ENCODE data around the gene TCP10L. TPM values are rescaled to one million over a fixed set of nuclear protein-coding genes. Genes with fewer than 3 reads are reported as not detected.

The TCP10L gene
- total RNA-seq, 1 experiment from 2014 or later: 3.7 TPM

DNA sequence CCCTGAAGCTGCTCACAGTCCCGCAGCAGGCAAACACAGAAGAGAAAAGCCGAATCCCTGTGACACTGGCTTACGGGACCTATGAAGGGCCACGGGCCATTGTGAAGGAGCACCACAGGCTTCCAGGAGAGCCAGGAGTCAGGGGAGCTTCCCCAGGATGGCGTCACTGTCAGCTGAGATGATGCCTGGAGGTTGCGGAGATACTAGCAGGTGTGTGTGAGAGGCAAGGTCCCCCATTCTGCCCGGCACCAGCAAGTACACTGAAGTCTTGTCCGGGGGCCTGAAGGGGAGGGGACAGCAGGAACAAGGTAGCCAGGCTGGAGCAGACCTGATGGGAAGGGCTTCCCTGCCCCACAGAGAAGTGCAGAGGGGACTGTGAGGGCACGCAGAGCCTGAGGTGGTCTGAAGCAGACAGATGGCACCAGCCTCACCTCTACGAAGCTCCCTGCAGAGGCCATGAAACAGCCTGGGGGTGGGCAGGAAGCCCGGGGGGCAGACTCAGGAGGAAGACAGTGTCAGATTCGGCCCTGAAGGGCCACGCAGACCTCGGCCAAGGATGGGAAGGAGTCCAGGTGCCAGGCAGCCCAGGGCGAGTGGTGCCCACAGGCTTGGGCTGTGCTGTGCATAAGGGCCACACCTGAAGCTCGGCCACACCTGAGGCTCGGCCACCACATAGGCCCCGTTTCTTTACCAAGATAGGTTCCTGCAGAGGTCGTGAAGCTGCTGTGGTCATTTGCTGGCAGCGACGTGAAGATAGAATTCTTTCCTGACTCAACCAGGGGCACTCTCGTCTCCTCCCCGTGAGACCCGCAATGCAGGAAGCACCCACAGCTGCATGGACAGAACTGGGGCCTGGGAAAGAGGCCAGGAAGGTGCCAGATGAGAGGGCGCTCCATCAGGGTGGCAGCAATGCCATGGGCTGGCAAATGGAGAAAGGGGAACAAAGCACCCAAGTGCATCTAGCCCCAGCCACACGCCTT, 10.1 kb downstream of the TCP10L start:
- no peak for DNase-seq (ENCODE audit: low spot score)
- intact Hi-C loops (cut with micrococcal nuclease; ENCODE audit: unreplicated experiment): no loop called here

DNA sequence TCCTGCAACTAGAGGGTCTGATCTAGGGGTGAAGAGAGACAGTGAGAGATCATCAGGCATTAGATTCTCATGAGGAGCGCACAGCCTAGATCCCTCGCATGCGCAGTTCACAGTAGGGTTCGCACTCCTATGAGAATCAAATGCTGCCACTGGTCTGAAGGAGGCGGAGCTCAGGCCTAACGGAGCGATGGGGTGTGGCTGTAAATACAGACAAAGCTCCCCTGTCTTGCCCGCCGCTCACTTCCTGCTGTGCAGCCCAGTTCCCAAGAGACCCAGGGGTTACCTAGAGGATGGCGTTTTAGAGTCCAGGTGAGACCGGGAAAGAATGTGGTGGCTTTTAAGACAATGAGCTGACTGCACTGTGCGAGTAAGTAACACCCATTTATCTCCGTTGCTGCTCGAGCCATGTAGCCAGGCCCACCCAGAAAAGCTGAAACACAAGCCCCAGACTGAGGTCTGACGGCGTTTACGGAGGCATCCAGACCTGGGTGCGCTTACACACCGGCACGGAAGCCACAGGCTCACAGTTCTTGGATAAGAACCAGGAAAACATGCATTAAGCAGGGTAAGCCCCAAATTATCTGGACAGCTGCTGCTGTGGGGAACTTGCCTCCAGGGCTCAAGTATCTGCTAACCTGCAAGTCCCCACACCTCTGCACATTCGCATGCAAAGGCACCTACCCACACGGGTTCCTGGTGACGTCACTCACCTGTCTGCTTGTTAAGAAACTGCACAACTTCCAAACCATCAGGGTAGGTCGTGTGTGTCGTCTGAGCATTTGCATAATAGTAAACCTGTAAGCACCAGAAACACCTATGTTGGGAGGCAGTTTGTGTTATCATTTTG, 12.5 kb downstream of the TCP10L start:
- no peaks in the 10 kb centered on the region for H3K36me3 ChIP-seq (ENCODE audit: insufficient read depth, low read length, poor library complexity, severe bottlenecking)
- H3K9me3 ChIP-seq (ENCODE audit: low read depth, low read length, poor library complexity, severe bottlenecking): no peaks in the 10 kb centered on the region
- intact Hi-C loops (cut with micrococcal nuclease; ENCODE audit: unreplicated experiment): no loop called here
- H3K27me3 ChIP-seq (replicated peaks; ENCODE audit: insufficient read depth, low read depth, low read length, poor library complexity): no peaks in the 10 kb centered on the region
- TF ChIP-seq CTCF (conservative IDR thresholded peaks at IDR 0.05; ENCODE audit: low read depth, low read length): no peak
- TF ChIP-seq EZH2 (IDR thresholded peaks at IDR 0.05; ENCODE audit: borderline replicate concordance, low read depth, low read length, poor library complexity, severe bottlenecking): no peak
- no TSS peak for BruUV-seq (replicated peaks)
- DNase-seq (ENCODE audit: low spot score): no peak
- ChIA-PET CTCF (interaction anchor here (1.0 kb wide), 1 partner anchor 170 kb away, joined by 3 read pairs; no protein-coding TSS in a partner anchor), POLR2A (ENCODE audit: low non-redundant PET) (no interaction called here)
- no peak overlapping the region for H3K4me3 ChIP-seq (ENCODE audit: low read depth, low read length, poor library complexity, severe bottlenecking)
- no peaks in the 10 kb centered on the region for H3K4me1 ChIP-seq (ENCODE audit: insufficient read depth, low read length, poor library complexity, severe bottlenecking)
- H3K27ac ChIP-seq (ENCODE audit: low read depth, low read length, poor library complexity, severe bottlenecking): no peak overlapping the region

More for the DNA sequence above, 10.1 kb downstream of the TCP10L start:
- Histone ChIP-seq H3K9me3 (ENCODE audit: low read depth, low read length, poor library complexity, severe bottlenecking) (no peaks in the 10 kb centered on the region), H3K27ac (ENCODE audit: low read depth, low read length, poor library complexity, severe bottlenecking) (no peak overlapping the region), H3K27me3 (replicated peaks; ENCODE audit: insufficient read depth, low read depth, low read length, poor library complexity) (no peaks in the 10 kb centered on the region), H3K4me3 (ENCODE audit: low read depth, low read length, poor library complexity, severe bottlenecking) (no peak overlapping the region), H3K36me3 (ENCODE audit: insufficient read depth, low read length, poor library complexity, severe bottlenecking) (no peaks in the 10 kb centered on the region), H3K4me1 (ENCODE audit: insufficient read depth, low read length, poor library complexity, severe bottlenecking) (no peaks in the 10 kb centered on the region)
- ChIA-PET CTCF (interaction anchor here (0.6 kb wide), 1 partner anchor 21 kb away, joined by 3 read pairs; no protein-coding TSS in a partner anchor), POLR2A (ENCODE audit: low non-redundant PET) (no interaction called here)
- no peak for TF ChIP-seq CTCF (conservative IDR thresholded peaks at IDR 0.05; ENCODE audit: low read depth, low read length)
- TF ChIP-seq EZH2 (IDR thresholded peaks at IDR 0.05; ENCODE audit: borderline replicate concordance, low read depth, low read length, poor library complexity, severe bottlenecking): no peak
- no TSS peak for BruUV-seq (replicated peaks)

DNA sequence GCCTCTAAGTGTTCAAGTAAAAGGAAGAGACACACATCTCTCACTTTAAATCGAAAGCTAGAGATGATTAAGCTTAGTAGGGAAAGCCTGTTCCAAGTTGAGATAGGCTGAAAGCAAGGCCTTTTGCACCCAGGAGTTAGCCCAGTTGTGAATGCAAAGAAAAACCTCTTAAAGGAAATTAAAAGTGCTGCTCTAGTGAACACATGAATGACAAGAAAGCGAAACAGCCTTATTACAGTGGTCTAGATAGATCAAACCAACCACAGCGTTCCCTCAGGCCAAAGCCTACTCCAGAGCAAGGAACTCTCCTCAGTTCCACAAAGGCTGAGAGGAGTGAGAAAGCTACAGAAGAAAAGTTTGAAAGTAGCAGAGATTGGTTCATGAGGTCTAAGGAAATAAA, 14.9 kb downstream of the TCP10L start:
- TF ChIP-seq EZH2 (IDR thresholded peaks at IDR 0.05; ENCODE audit: borderline replicate concordance, low read depth, low read length, poor library complexity, severe bottlenecking): no peak
- no peak for TF ChIP-seq CTCF (conservative IDR thresholded peaks at IDR 0.05; ENCODE audit: low read depth, low read length)
- intact Hi-C loops (cut with micrococcal nuclease; ENCODE audit: unreplicated experiment): no loop called here
- Histone ChIP-seq H3K9me3 (ENCODE audit: low read depth, low read length, poor library complexity, severe bottlenecking) (no peaks in the 10 kb centered on the region), H3K4me3 (ENCODE audit: low read depth, low read length, poor library complexity, severe bottlenecking) (no peak overlapping the region), H3K36me3 (ENCODE audit: insufficient read depth, low read length, poor library complexity, severe bottlenecking) (no peaks in the 10 kb centered on the region), H3K27me3 (replicated peaks; ENCODE audit: insufficient read depth, low read depth, low read length, poor library complexity) (no peaks in the 10 kb centered on the region), H3K27ac (ENCODE audit: low read depth, low read length, poor library complexity, severe bottlenecking) (no peak overlapping the region), H3K4me1 (ENCODE audit: insufficient read depth, low read length, poor library complexity, severe bottlenecking) (no peaks in the 10 kb centered on the region)
- POLR2A ChIA-PET (ENCODE audit: low non-redundant PET): no interaction called here
- no peak for DNase-seq (ENCODE audit: low spot score)
- BruUV-seq (replicated peaks): no TSS peak
- CTCF ChIA-PET: interaction anchor here (0.7 to 1.3 kb wide), 2 partner anchors 30 to 167 kb away, joined by 5 to 6 read pairs; no protein-coding TSS in a partner anchor
